Osteocyte (in vitro differentiated cells): Measurements from ENCODE around the gene ABHD8. TPM values are rescaled to one million over a fixed set of nuclear protein-coding genes. Genes with fewer than 3 reads are reported as not detected.

Experiments used
- DNase-seq: peaks from one replicate; pipeline ENCODE4 v3.0.0; 2021; ENCODE audit warnings: mixed read lengths; ENCODE audit not compliant: unreplicated experiment; ENCODE audit errors: extremely low spot score
- H3K27ac Mint-ChIP-seq: one replicate; pipeline ENCODE4 v1.8.0; 2021; ENCODE audit warnings: mild to moderate bottlenecking, mixed read lengths; ENCODE audit not compliant: unreplicated experiment
- H3K27me3 Mint-ChIP-seq: one replicate; pipeline ENCODE4 v1.8.0; 2021; ENCODE audit warnings: mixed read lengths; ENCODE audit not compliant: unreplicated experiment
- H3K36me3 Mint-ChIP-seq: one replicate; pipeline ENCODE4 v1.8.0; 2021; ENCODE audit warnings: mixed read lengths; ENCODE audit not compliant: unreplicated experiment
- H3K4me1 Mint-ChIP-seq: one replicate; pipeline ENCODE4 v1.8.0; 2021; ENCODE audit warnings: mixed read lengths; ENCODE audit not compliant: unreplicated experiment
- H3K4me3 Mint-ChIP-seq: one replicate; pipeline ENCODE4 v1.8.0; 2021; ENCODE audit warnings: mild to moderate bottlenecking, moderate library complexity, mixed read lengths; ENCODE audit not compliant: unreplicated experiment
- H3K9me3 Mint-ChIP-seq: one replicate; pipeline ENCODE4 v1.8.0; 2021; ENCODE audit warnings: mixed read lengths; ENCODE audit not compliant: unreplicated experiment
- CTCF ChIP-seq: fragments of 200-600 bp; sonication (generic); IDR thresholded peaks from 2 replicates; pipeline ENCODE4 v1.5.0; 2021; ENCODE audit warnings: antibody characterized with exemption, mild to moderate bottlenecking, moderate library complexity
- total RNA-seq: library from RNA; stranded (reverse); gene quantifications from 2 replicates; pipeline ENCODE4 v1.2.1, GENCODE V29; 2021

The ABHD8 gene
- total RNA-seq, 1 donor from 2014 or later = 5.0 TPM

GRCh38 chr19:17262557-17262956 is 40.7 kb downstream of the ABHD8 start:
- H3K4me3 Mint-ChIP-seq = no peak overlapping the region
- no peak for DNase-seq
- H3K27me3 Mint-ChIP-seq = peaks cover 2% of the 10 kb centered on the region
- H3K4me1 Mint-ChIP-seq = peaks cover 5% of the 10 kb centered on the region
- TF ChIP-seq CTCF = no peak
- H3K27ac Mint-ChIP-seq = no peak overlapping the region
- no peaks in the 10 kb centered on the region for H3K9me3 Mint-ChIP-seq
- H3K36me3 Mint-ChIP-seq = no peaks in the 10 kb centered on the region

- H3K27ac Mint-ChIP-seq = no peak overlapping the region
- no peak overlapping the region for H3K4me3 Mint-ChIP-seq
- H3K9me3 Mint-ChIP-seq = no peaks in the 10 kb centered on the region
- DNase-seq = peak; percentile 94
- H3K4me1 Mint-ChIP-seq = no peaks in the 10 kb centered on the region
- H3K36me3 Mint-ChIP-seq = no peaks in the 10 kb centered on the region
- peak; percentile 95 for TF ChIP-seq CTCF
- peaks cover 2% of the 10 kb centered on the region for H3K27me3 Mint-ChIP-seq
These were observed 42.3 kb downstream of the ABHD8 start for GRCh38 chr19:17260842-17261325.

- H3K27ac Mint-ChIP-seq = no peak overlapping the region
- no peaks in the 10 kb centered on the region for H3K36me3 Mint-ChIP-seq
- no peak for DNase-seq
- H3K4me1 Mint-ChIP-seq = peaks cover 5% of the 10 kb centered on the region
- TF ChIP-seq CTCF = no peak
- peaks cover 4% of the 10 kb centered on the region for H3K27me3 Mint-ChIP-seq
- no peaks in the 10 kb centered on the region for H3K9me3 Mint-ChIP-seq
- no peak overlapping the region for H3K4me3 Mint-ChIP-seq
These were observed 43.3 kb downstream of the ABHD8 start for GRCh38 chr19:17259934-17260333.

GRCh38 chr19:17259118-17259780 is 44.0 kb downstream of the ABHD8 start:
- Mint-ChIP-seq H3K4me1 (peaks cover 8% of the 10 kb centered on the region), H3K4me3 (no peak overlapping the region), H3K9me3 (no peaks in the 10 kb centered on the region), H3K27ac (no peak overlapping the region), H3K36me3 (no peaks in the 10 kb centered on the region), H3K27me3 (peaks cover 4% of the 10 kb centered on the region)
- no peak for TF ChIP-seq CTCF
- no peak for DNase-seq

GRCh38 chr19:17256130-17256529 is 47.1 kb downstream of the ABHD8 start:
- no peak overlapping the region for H3K27ac Mint-ChIP-seq
- no peak for TF ChIP-seq CTCF
- H3K36me3 Mint-ChIP-seq = no peaks in the 10 kb centered on the region
- H3K4me3 Mint-ChIP-seq = no peak overlapping the region
- peaks cover 8% of the 10 kb centered on the region for H3K4me1 Mint-ChIP-seq
- peaks cover 4% of the 10 kb centered on the region for H3K27me3 Mint-ChIP-seq
- H3K9me3 Mint-ChIP-seq = no peaks in the 10 kb centered on the region
- no peak for DNase-seq
